HG03159 (cell line): Measurements from ENCODE around the gene MTF1.
A peak's percentile ranks its signal among the peaks of the same experiment; 100 is the strongest.

Experiments used
- ATAC-seq: cut with Tn5 transposase; IDR thresholded peaks from one replicate; pipeline ENCODE4 v1.9.1; 2021; ENCODE audit warnings: mild to moderate bottlenecking, moderate library complexity; ENCODE audit not compliant: unreplicated experiment

The MTF1 gene

GRCh38 chr1:37836788-37837187 is 22.6 kb downstream of the MTF1 start:
- no peak for ATAC-seq

GRCh38 chr1:37831809-37832208 is 27.6 kb downstream of the MTF1 start:
- no peak for ATAC-seq

DNA sequence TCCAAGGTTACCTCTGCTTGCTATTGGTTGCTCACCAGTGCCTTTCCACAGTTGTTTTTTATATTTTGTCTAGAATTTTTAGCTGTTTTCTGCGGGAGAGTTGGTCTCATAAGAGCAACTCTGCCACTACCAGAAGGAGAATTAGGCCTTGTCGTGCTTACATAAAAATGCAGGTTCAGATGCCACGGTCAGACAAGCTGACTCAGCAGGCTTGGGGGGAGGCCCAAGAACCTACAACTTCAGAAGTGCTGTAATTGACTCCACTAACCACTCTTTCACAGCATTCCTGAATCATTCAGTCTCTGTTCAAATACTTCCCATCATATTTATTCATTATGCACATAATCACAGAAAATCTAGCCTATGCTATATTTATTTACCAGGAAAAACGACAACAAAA is 28.3 kb downstream of the MTF1 start:
- ATAC-seq: no peak

DNA sequence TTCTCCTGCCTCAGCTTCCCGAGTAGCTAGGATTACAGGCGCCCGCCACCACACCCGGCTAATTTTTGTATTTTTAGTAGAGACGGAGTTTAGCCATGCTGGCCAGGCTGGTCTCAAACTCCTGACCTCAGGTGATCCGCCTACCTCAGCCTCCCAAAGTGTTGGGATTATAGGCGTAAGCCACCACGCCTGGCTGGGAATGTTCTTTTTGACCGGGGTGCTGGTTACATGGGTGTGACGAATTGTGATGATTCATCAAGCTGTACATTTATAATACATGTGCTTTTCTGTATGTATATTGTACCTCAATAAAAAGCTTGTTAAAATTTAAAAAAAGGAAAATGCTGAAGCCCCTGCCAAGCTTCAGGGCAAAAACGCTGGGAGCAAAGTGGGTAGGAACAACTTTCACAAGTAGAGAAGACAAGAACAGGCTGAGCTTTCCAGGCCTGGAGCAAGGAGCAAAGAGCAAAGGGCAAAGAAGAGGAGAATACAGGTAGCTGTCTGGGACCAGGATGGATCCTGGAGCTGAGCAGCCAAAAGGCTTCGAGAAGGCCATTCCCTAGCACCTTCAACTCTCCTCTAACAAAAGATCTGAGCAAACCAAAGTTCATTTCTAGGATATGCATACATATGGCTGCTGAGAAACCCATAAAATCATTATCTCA is 30.9 kb downstream of the MTF1 start:
- no peak for ATAC-seq

DNA sequence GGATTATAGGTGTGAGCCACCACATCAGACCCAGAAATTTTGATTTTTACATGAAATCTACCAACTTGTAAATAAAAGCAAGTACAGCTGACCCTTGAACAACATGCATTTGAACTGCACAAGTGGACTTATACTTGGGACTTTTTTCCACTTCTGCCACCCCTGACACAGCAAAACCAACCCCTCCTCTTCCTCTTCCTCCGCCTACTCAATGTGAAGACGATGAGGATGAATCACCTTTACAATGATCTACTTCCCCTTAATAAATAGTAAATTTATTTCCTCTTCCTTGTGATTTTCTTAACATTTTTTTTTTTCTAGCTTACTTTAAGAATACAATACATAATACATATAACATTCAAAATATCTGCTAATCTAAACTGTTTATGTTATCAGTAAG is 33.9 kb downstream of the MTF1 start:
- no peak for ATAC-seq

GRCh38 chr1:37824001-37824400 is 35.4 kb downstream of the MTF1 start:
- ATAC-seq: no peak

GRCh38 chr1:37822906-37823815 is 36.2 kb downstream of the MTF1 start:
- no peak for ATAC-seq

DNA sequence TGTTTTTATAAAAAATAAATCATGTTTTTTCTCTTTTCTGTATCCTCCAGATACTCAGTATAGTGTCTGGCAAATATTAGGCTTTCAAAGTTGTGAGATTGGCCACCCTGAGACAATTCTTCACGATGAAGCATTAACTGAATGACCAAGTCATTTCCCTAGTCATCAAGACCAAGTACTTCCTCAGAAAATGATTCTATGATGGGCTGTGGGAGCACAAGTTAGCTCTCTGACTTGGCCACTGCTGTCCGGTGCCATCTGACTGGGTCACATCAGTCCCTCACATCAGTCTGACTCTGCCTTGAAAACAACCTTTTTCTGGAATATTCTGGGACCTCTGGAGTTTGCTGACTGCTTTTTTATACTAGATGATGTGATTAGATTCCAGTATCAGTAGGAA is 37.9 kb downstream of the MTF1 start:
- ATAC-seq: no peak

DNA sequence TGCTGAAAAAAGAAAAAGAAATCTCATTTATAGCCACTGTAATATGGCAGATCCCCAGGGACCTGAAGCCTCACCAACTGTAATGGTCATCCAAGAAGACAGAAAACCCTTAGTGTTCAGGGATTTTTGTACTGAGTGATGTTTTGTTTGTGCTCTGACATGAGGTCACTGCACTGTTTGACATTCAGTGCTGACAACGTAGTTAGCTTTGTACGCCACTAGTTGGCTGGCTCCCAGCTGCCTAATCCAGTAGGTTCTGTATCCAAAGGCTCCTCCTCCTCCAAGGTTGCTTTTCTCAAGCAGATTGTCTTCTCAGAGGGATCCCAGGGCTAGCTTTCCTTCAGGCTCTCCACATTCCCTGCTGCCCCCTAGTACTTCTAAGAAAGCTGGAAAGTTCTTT is 41.9 kb downstream of the MTF1 start:
- no peak for ATAC-seq

DNA sequence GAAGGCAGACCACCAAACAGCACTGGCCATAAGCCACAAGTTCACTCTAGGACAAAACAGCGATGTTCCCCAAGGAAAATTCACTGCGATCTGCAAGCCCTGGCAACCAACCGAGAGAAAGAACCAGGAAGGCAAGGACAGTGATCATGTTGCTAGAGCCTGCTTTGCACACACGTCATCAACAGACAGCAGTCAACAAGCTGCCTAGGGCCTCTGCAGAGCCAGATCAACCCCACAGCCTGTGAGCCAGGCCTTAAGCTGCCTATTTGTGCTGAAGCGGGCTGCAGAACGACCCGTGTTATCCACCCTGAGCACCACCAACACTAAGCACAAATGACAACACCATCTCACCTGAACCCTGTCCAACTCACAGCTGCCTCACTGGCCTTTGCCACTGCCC is 45.1 kb downstream of the MTF1 start:
- no peak for ATAC-seq

GRCh38 chr1:37813529-37814145 is 45.8 kb downstream of the MTF1 start:
- ATAC-seq: no peak

GRCh38 chr1:37811027-37811655 is 48.3 kb downstream of the MTF1 start:
- peak; percentile 46 for ATAC-seq

DNA sequence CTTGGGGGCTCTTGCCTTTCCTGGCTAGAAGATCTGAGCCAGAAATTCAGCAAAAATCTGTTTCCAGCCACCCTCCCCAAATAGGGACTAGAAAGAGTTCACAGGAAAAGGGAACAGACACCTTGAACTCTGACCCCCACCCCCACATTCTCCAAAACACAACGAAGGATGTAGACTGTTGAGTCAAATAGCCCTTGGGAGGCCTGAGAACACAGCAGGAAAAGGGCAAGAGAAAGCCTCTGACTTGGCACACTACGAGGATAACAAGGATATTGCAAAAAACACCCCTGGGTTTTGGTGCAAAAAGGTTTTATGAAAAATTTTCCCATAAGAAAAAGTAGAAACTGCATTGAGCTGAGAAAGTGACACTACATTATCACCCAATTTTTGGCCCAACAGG is 49.5 kb downstream of the MTF1 start:
- ATAC-seq: no peak

GRCh38 chr1:37808369-37809319 is 50.7 kb downstream of the MTF1 start:
- peak; percentile 29 for ATAC-seq

- ATAC-seq: peak; percentile 84
Observed at GRCh38 chr1:37807555-37808368, 51.6 kb downstream of the MTF1 start, which contains the start of the genes C1orf122 and YRDC. Gene C1orf122, plus strand, starts transcription at chr1:37807790. Its CDS starts 615 bp downstream, at chr1:37808405. Gene YRDC, minus strand, starts transcription at chr1:37808208. Its CDS starts 28 bp downstream, at chr1:37808180.

DNA sequence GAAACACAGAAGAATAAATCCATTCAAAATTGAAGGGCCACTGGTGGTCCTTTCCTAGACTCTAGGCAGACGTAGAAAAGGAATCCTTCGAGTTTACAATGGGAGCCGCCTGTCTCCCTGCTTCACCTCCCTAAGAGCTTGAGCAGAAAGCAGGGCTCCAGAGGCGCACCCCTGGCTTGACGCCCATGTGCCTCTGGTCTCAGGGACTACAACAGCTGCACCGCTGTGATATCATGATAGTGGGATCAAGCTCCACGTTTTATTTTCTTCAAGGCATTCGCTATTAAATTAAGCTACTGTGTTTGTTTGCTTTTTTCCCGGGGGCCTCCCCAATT is 52.2 kb downstream of the MTF1 start:
- ATAC-seq: no peak

DNA sequence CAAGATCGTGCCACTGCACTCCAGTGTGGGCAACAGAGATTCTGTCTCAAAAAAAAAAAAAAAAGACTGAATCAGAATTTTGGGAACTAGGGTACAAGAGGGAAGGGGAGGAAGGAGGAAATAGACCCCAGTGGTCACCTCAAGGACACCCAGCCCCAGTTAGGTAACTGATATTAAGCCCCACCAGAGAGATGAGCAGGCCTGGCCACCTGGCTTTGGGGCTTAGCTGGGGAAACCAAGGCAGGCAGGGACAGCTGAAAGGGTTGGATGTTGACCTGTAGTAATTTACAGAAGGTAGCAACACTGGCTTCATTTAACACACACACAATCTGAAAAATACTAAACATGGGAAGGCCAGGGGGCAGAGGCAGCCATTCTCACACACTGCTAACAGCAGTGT is 57.0 kb downstream of the MTF1 start:
- ATAC-seq: no peak

- ATAC-seq: no peak
Observed at GRCh38 chr1:37797750-37798345, 61.5 kb downstream of the MTF1 start.
